Neural progenitor cell (in vitro differentiated cells): ENCODE results near the gene LPO.

Experiments
- EZH2 ChIP-seq: fragments of 200-600 bp; sonication (generic); IDR thresholded peaks from 2 replicates; pipeline ENCODE4 v1.6.1; 2017; ENCODE audit warnings: antibody characterized with exemption, mild to moderate bottlenecking, moderate library complexity
- EZH2phosphoT487 ChIP-seq: fragments of 200-600 bp; sonication (generic); IDR thresholded peaks from 2 replicates; pipeline ENCODE4 v1.6.1; 2017; ENCODE audit warnings: antibody characterized with exemption
- TF ChIP-seq, protein P1 (sequence below): fragments of 200-600 bp; sonication (generic); IDR thresholded peaks from 2 replicates; pipeline ENCODE4 v1.5.1; 2017; ENCODE audit warnings: antibody characterized with exemption, mild to moderate bottlenecking

- TF ChIP-seq, protein P1, sequence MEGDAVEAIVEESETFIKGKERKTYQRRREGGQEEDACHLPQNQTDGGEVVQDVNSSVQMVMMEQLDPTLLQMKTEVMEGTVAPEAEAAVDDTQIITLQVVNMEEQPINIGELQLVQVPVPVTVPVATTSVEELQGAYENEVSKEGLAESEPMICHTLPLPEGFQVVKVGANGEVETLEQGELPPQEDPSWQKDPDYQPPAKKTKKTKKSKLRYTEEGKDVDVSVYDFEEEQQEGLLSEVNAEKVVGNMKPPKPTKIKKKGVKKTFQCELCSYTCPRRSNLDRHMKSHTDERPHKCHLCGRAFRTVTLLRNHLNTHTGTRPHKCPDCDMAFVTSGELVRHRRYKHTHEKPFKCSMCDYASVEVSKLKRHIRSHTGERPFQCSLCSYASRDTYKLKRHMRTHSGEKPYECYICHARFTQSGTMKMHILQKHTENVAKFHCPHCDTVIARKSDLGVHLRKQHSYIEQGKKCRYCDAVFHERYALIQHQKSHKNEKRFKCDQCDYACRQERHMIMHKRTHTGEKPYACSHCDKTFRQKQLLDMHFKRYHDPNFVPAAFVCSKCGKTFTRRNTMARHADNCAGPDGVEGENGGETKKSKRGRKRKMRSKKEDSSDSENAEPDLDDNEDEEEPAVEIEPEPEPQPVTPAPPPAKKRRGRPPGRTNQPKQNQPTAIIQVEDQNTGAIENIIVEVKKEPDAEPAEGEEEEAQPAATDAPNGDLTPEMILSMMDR, result no peak
- TF ChIP-seq EZH2 (no peak), EZH2phosphoT487 (no peak)
These were observed 34.2 kb downstream of the LPO start for GRCh38 chr17:58272367-58273280.
